ENCODE data around the gene TECR. TPM values are rescaled to one million over a fixed set of nuclear protein-coding genes. Genes with fewer than 3 reads are reported as not detected.

Gene TECR
- total and polyA plus RNA-seq, 9 of the 15 experiments (the other 6 are each of a cell fraction or from before 2014, with no cell fraction given) = 29.3 to 211 (median 81.4) TPM

DNA sequence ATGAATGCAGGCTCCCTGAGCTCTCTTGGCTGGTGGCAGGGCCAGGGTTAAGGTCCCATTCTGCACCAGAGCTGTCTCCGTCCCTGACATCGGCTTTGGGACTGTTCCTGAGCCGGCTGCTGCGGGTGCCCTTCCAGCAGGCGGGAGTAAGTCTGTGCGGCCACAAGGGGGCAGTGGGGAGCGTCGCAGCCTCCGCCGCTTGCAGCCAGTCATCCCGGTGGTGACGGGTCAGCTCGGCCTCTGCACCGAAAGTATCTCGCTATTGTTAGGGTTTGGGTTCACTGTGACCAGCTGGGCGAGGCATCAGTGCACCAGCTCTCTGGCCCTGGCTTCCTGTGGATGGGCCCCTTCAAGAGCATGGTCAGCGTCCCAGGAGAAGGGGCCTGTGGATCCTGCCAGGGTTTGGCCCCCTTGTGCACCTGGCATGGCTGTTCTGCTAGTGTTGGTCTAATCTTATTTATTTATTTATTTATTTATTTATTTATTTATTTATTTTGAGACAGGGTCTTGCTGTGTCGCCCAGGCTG lies 27.3 kb downstream of the TECR start (continued):
- TF ChIP-seq FOXJ2 (tag; IDR thresholded peaks at IDR 0.05) = no peak
- TF ChIP-seq, protein P1, sequence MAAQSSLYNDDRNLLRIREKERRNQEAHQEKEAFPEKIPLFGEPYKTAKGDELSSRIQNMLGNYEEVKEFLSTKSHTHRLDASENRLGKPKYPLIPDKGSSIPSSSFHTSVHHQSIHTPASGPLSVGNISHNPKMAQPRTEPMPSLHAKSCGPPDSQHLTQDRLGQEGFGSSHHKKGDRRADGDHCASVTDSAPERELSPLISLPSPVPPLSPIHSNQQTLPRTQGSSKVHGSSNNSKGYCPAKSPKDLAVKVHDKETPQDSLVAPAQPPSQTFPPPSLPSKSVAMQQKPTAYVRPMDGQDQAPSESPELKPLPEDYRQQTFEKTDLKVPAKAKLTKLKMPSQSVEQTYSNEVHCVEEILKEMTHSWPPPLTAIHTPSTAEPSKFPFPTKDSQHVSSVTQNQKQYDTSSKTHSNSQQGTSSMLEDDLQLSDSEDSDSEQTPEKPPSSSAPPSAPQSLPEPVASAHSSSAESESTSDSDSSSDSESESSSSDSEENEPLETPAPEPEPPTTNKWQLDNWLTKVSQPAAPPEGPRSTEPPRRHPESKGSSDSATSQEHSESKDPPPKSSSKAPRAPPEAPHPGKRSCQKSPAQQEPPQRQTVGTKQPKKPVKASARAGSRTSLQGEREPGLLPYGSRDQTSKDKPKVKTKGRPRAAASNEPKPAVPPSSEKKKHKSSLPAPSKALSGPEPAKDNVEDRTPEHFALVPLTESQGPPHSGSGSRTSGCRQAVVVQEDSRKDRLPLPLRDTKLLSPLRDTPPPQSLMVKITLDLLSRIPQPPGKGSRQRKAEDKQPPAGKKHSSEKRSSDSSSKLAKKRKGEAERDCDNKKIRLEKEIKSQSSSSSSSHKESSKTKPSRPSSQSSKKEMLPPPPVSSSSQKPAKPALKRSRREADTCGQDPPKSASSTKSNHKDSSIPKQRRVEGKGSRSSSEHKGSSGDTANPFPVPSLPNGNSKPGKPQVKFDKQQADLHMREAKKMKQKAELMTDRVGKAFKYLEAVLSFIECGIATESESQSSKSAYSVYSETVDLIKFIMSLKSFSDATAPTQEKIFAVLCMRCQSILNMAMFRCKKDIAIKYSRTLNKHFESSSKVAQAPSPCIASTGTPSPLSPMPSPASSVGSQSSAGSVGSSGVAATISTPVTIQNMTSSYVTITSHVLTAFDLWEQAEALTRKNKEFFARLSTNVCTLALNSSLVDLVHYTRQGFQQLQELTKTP (IDR thresholded peaks at IDR 0.05; ENCODE audit: low read depth in 1 of 2, partially characterized antibody in 2 of 2) = no peak
- TF ChIP-seq SREBF2 (CRISPR knock-in tag; IDR thresholded peaks at IDR 0.05) = no peak
- no peak for TF ChIP-seq HNRNPH1 (optimal IDR thresholded peaks at IDR 0.05; ENCODE audit: low read depth, low read length)
- no peak for TF ChIP-seq ZNF830 (CRISPR knock-in tag; IDR thresholded peaks at IDR 0.05)
- TF ChIP-seq MEF2D (tag; conservative IDR thresholded peaks at IDR 0.05; ENCODE audit: low read depth) = no peak
- TF ChIP-seq CTCFL (IDR thresholded peaks at IDR 0.05; ENCODE audit: borderline replicate concordance, insufficient read depth, low read depth, low read length, poor library complexity, severe bottlenecking) = peak; percentile 72
- TF ChIP-seq ZNF644 (tag; IDR thresholded peaks at IDR 0.05; ENCODE audit: low read depth) = no peak
- TF ChIP-seq, protein P2, sequence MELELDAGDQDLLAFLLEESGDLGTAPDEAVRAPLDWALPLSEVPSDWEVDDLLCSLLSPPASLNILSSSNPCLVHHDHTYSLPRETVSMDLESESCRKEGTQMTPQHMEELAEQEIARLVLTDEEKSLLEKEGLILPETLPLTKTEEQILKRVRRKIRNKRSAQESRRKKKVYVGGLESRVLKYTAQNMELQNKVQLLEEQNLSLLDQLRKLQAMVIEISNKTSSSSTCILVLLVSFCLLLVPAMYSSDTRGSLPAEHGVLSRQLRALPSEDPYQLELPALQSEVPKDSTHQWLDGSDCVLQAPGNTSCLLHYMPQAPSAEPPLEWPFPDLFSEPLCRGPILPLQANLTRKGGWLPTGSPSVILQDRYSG (tag; conservative IDR thresholded peaks at IDR 0.05; ENCODE audit: low read depth) = no peak
- no peak for TF ChIP-seq GATAD2A (IDR thresholded peaks at IDR 0.05)
- peak; percentile 81 for TF ChIP-seq CTBP1 (IDR thresholded peaks at IDR 0.05; ENCODE audit: borderline replicate concordance)
- TF ChIP-seq ZNF121 (CRISPR knock-in tag; conservative IDR thresholded peaks at IDR 0.05) = no peak
- no peak for TF ChIP-seq CHCHD3 (CRISPR knock-in tag; IDR thresholded peaks at IDR 0.05)
- TF ChIP-seq MYNN (IDR thresholded peaks at IDR 0.05) = peak; percentile 72
- no peak for TF ChIP-seq MYNN (CRISPR knock-in tag; IDR thresholded peaks at IDR 0.05)
- TF ChIP-seq, protein P3, sequence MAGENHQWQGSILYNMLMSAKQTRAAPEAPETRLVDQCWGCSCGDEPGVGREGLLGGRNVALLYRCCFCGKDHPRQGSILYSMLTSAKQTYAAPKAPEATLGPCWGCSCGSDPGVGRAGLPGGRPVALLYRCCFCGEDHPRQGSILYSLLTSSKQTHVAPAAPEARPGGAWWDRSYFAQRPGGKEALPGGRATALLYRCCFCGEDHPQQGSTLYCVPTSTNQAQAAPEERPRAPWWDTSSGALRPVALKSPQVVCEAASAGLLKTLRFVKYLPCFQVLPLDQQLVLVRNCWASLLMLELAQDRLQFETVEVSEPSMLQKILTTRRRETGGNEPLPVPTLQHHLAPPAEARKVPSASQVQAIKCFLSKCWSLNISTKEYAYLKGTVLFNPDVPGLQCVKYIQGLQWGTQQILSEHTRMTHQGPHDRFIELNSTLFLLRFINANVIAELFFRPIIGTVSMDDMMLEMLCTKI (IDR thresholded peaks at IDR 0.05; ENCODE audit: partially characterized antibody) = no peak
- no peak for TF ChIP-seq STAT5A (IDR thresholded peaks at IDR 0.05; ENCODE audit: borderline replicate concordance, low read length)
- TF ChIP-seq MEF2A (IDR thresholded peaks at IDR 0.05; ENCODE audit: control insufficient read depth, low read depth, low read length) = no peak
- no peak for TF ChIP-seq ADNP (tag; IDR thresholded peaks at IDR 0.05)
- peak; percentile 62; the same call in 1 of the 2 replicates for TF ChIP-seq STAG1 (CRISPR knock-in tag; IDR thresholded peaks at IDR 0.05; ENCODE audit: borderline replicate concordance)
- TF ChIP-seq TGIF2 (CRISPR knock-in tag; IDR thresholded peaks at IDR 0.05) = no peak
